ENCODE data around the gene SFXN5. TPM values are rescaled to one million over a fixed set of nuclear protein-coding genes. Genes with fewer than 3 reads are reported as not detected.

SFXN5 gene
- total and polyA plus RNA-seq, 2 of the 4 experiments (the other 2 are of a cell fraction): 8.6 to 17.0 TPM

- dilution Hi-C loops (cut with HindIII; ENCODE audit: low sequenced_read_pairs, unreplicated experiment) (no loop called here), intact Hi-C loops (cut with micrococcal nuclease) (no loop called here), in situ Hi-C loops (cut with MboI; ENCODE audit: low sequenced_read_pairs) (no loop called here)
- POLR2A ChIA-PET (ENCODE audit: unreplicated experiment): no interaction called here
- H3K9me1 ChIP-seq (ENCODE audit: insufficient read depth, low read length): no peaks in the 10 kb centered on the region
- ATAC-seq (ENCODE audit: low read depth) (no peak), DNase-seq (no peak)
- H3K56ac ChIP-seq (ENCODE audit: extremely low read depth, insufficient read depth, low read length): no peak overlapping the region
- H3K18ac ChIP-seq (ENCODE audit: low read depth, low read length): no peak overlapping the region
- no peaks in the 10 kb centered on the region for H3K36me3 ChIP-seq (ENCODE audit: control insufficient read depth, insufficient read depth, low read length)
- TF ChIP-seq RCOR1 (IDR thresholded peaks at IDR 0.05; ENCODE audit: insufficient replicate concordance, low read length) (no peak), RAD21 (IDR thresholded peaks at IDR 0.05; ENCODE audit: low read length) (no peak), SMC3 (IDR thresholded peaks at IDR 0.05; ENCODE audit: low read depth, low read length) (no peak), ELK1 (IDR thresholded peaks at IDR 0.05; ENCODE audit: borderline replicate concordance, low read depth, low read length) (no peak), MAFK (IDR thresholded peaks at IDR 0.05; ENCODE audit: low read depth, low read length) (no peak), CEBPB (IDR thresholded peaks at IDR 0.05; ENCODE audit: low read depth, low read length) (no peak), BHLHE40 (IDR thresholded peaks at IDR 0.05; ENCODE audit: low read depth, low read length) (no peak), NFE2L2 (IDR thresholded peaks at IDR 0.05; ENCODE audit: low read depth, low read length) (no peak), CHD1 (IDR thresholded peaks at IDR 0.05; ENCODE audit: low read depth, low read length) (no peak), POLR2A (IDR thresholded peaks at IDR 0.05; ENCODE audit: low read depth, low read length) (no peak), MXI1 (IDR thresholded peaks at IDR 0.05; ENCODE audit: borderline replicate concordance, low read depth, low read length) (no peak), FOS (IDR thresholded peaks at IDR 0.05; ENCODE audit: low read depth, low read length) (no peak), RFX5 (IDR thresholded peaks at IDR 0.05; ENCODE audit: low read depth, low read length) (no peak), MAZ (IDR thresholded peaks at IDR 0.05; ENCODE audit: borderline replicate concordance, low read depth, low read length) (no peak)
- TF ChIP-seq, protein P1, sequence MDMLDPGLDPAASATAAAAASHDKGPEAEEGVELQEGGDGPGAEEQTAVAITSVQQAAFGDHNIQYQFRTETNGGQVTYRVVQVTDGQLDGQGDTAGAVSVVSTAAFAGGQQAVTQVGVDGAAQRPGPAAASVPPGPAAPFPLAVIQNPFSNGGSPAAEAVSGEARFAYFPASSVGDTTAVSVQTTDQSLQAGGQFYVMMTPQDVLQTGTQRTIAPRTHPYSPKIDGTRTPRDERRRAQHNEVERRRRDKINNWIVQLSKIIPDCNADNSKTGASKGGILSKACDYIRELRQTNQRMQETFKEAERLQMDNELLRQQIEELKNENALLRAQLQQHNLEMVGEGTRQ (IDR thresholded peaks at IDR 0.05; ENCODE audit: low read depth, low read length): no peak
- TF ChIP-seq, protein P2, sequence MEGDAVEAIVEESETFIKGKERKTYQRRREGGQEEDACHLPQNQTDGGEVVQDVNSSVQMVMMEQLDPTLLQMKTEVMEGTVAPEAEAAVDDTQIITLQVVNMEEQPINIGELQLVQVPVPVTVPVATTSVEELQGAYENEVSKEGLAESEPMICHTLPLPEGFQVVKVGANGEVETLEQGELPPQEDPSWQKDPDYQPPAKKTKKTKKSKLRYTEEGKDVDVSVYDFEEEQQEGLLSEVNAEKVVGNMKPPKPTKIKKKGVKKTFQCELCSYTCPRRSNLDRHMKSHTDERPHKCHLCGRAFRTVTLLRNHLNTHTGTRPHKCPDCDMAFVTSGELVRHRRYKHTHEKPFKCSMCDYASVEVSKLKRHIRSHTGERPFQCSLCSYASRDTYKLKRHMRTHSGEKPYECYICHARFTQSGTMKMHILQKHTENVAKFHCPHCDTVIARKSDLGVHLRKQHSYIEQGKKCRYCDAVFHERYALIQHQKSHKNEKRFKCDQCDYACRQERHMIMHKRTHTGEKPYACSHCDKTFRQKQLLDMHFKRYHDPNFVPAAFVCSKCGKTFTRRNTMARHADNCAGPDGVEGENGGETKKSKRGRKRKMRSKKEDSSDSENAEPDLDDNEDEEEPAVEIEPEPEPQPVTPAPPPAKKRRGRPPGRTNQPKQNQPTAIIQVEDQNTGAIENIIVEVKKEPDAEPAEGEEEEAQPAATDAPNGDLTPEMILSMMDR (conservative IDR thresholded peaks at IDR 0.05; ENCODE audit: low read depth, low read length): no peak
- no peak overlapping the region for H4K5ac ChIP-seq (ENCODE audit: low read depth, low read length)
- BruUV-seq (replicated peaks): no TSS peak
- no peak overlapping the region for H4K91ac ChIP-seq (ENCODE audit: insufficient read depth, low read depth, low read length)
- H3K23ac ChIP-seq (ENCODE audit: low read depth, low read length): no peak overlapping the region
- H2BK15ac ChIP-seq (ENCODE audit: low read depth, low read length): no peak overlapping the region
- H3K4me2 ChIP-seq (ENCODE audit: low read depth, low read length): no peak overlapping the region
- H4K20me1 ChIP-seq (ENCODE audit: insufficient read depth, low read length): peaks cover 25% of the 10 kb centered on the region
- no peak overlapping the region for H3K4me3 ChIP-seq (ENCODE audit: insufficient read depth, low read depth, low read length)
- H3K9me3 ChIP-seq (ENCODE audit: control insufficient read depth, insufficient read depth, low read length): peaks cover 12% of the 10 kb centered on the region
- H3K79me1 ChIP-seq (ENCODE audit: low read depth in 1 of 2, low read length in 2 of 2): no peaks in the 10 kb centered on the region
- H2AK9ac ChIP-seq (replicated peaks; ENCODE audit: low read depth, low read length, poor library complexity): no peak overlapping the region
- no peak overlapping the region for H3K9ac ChIP-seq (ENCODE audit: low read depth, low read length)
- H2BK120ac ChIP-seq (ENCODE audit: low read depth, low read length): no peak overlapping the region
- H2AK5ac ChIP-seq (ENCODE audit: low read depth, low read length): no peak overlapping the region
- no peak overlapping the region for H3K4ac ChIP-seq (ENCODE audit: low read depth, low read length)
- H3K27me3 ChIP-seq (ENCODE audit: control insufficient read depth, insufficient read depth, low read length): peaks cover 71% of the 10 kb centered on the region
- H3K4me1 ChIP-seq (ENCODE audit: control insufficient read depth, insufficient read depth, low read length): no peaks in the 10 kb centered on the region
- CTCF ChIA-PET: no interaction called here
- H4K8ac ChIP-seq (ENCODE audit: low read depth in 2 of 2, low read length in 2 of 2): no peak overlapping the region
- no peak overlapping the region for H2BK20ac ChIP-seq (ENCODE audit: low read depth, low read length)
- H3K14ac ChIP-seq (replicated peaks; ENCODE audit: low read depth, low read length): no peak overlapping the region
- no peak overlapping the region for H3K27ac ChIP-seq (ENCODE audit: insufficient read depth, low read length)
- no peak overlapping the region for H2AFZ ChIP-seq (replicated peaks; ENCODE audit: low read length, poor library complexity)
- no peak overlapping the region for H2BK5ac ChIP-seq (ENCODE audit: low read depth, low read length, poor library complexity, severe bottlenecking)
- WGBS, 2 experiments (ENCODE audit: extremely low coverage in 2 of 2, insufficient read length in 1 of 2): no CpG with 5 or more reads among the region's 1 CpG
These were observed 160.3 kb downstream of the SFXN5 start for GRCh38 chr2:72911256-72911655.

Measured in IMR-90 (cell line).